Measurements from ENCODE around the gene SRMS.

Gene SRMS

GRCh38 chr20:63547725-63548480, at the start of gene SRMS:
TSS of gene SRMS (minus strand) at chr20:63547749. CDS start at chr20:63547463, 286 bp downstream.
- DNase-seq (ENCODE audit: low read depth, low spot score) = no peak

- DNase-seq (ENCODE audit: low read depth, low spot score) = no peak
These were observed 48.9 kb upstream of the SRMS start for GRCh38 chr20:63596423-63596822.

- no peak for DNase-seq (ENCODE audit: low read depth, low spot score)
These were observed 48.0 kb upstream of the SRMS start for GRCh38 chr20:63595416-63596127.

- DNase-seq (ENCODE audit: low read depth, low spot score) = peak; percentile 46
These were observed 46.6 kb upstream of the SRMS start for GRCh38 chr20:63594043-63594561.

GRCh38 chr20:63592661-63593060, 45.1 kb upstream of the SRMS start:
- no peak for DNase-seq (ENCODE audit: low read depth, low spot score)

GRCh38 chr20:63591786-63592355, 44.3 kb upstream of the SRMS start:
- no peak for DNase-seq (ENCODE audit: low read depth, low spot score)

- no peak for DNase-seq (ENCODE audit: low read depth, low spot score)
These were observed 43.6 kb upstream of the SRMS start for GRCh38 chr20:63591147-63591533.

GRCh38 chr20:63590218-63591146, 42.9 kb upstream of the SRMS start:
- no peak for DNase-seq (ENCODE audit: low read depth, low spot score)

- DNase-seq (ENCODE audit: low read depth, low spot score) = no peak
These were observed 42.0 kb upstream of the SRMS start for GRCh38 chr20:63589261-63590217.

GRCh38 chr20:63588641-63589041, 41.1 kb upstream of the SRMS start:
- DNase-seq (ENCODE audit: low read depth, low spot score) = no peak

GRCh38 chr20:63587776-63588591, 40.4 kb upstream of the SRMS start:
- no peak for DNase-seq (ENCODE audit: low read depth, low spot score)

GRCh38 chr20:63587256-63587655, 39.7 kb upstream of the SRMS start:
- no peak for DNase-seq (ENCODE audit: low read depth, low spot score)

- DNase-seq (ENCODE audit: low read depth, low spot score) = no peak
These were observed 39.2 kb upstream of the SRMS start for GRCh38 chr20:63586797-63587196.

GRCh38 chr20:63585616-63586565, 38.3 kb upstream of the SRMS start:
- no peak for DNase-seq (ENCODE audit: low read depth, low spot score)

GRCh38 chr20:63582382-63583063, 35.0 kb upstream of the SRMS start:
- DNase-seq (ENCODE audit: low read depth, low spot score) = no peak

- no peak for DNase-seq (ENCODE audit: low read depth, low spot score)
These were observed 33.4 kb upstream of the SRMS start for GRCh38 chr20:63580796-63581461.

- DNase-seq (ENCODE audit: low read depth, low spot score) = no peak
These were observed 31.6 kb upstream of the SRMS start for GRCh38 chr20:63579017-63579694.
